K562 (cell line): ENCODE results near the gene SMYD1. TPM values are rescaled to one million over a fixed set of nuclear protein-coding genes. Genes with fewer than 3 reads are reported as not detected.

ENCODE experiments used
- ATAC-seq: fragments of 200-7000 bp; cut with Tn5 transposase; 3 replicates; pipeline ENCODE4 v1.9.1; 2020; ENCODE audit warnings: moderate library complexity
- BruUV-seq: library from RNA; stranded (reverse); fragments of 400-500 nt; replicated peaks from 2 replicates; lab custom pipeline; 2021; lab: Mats Ljungman, UMichigan
- CTCF ChIA-PET: fragments of 300-600 bp; formaldehyde crosslinking; extraction: SDS; loops from one replicate; lab custom pipeline; 2021; ENCODE audit warnings: low intra/inter-chr PET ratio; lab: Yijun Ruan, JAX
- POLR2A ChIA-PET: fragments of 300-600, 350-650 bp; sonication (Branson Sonifier 250); formaldehyde crosslinking; extraction: SDS; loops from one replicate; lab custom pipeline; 2021; ENCODE audit warnings: antibody characterized with exemption, inconsistent platforms; lab: Yijun Ruan, JAX
- DNase-seq, 4 experiments: peaks; one replicate each; pipeline versions ENCODE4 v3.0.0 to v3.0.0-alpha.2; 2011 to 2018; ENCODE audit warnings: low spot score in 3 of 4, mixed read lengths in 3 of 4; ENCODE audit errors: extremely low read depth in 1 of 4
- FAIRE-seq: peaks from 2 replicates; lab custom pipeline; 2011; peaks lifted over from hg19 to GRCh38; lab: Jason Lieb, UNC
- H2AFZ ChIP-seq: 2 replicates; pipeline ENCODE4 v1.6.0; 2011; ENCODE audit warnings: low read depth, low read length, control low read depth, inconsistent platforms
- H3K27ac ChIP-seq: fragments of 200-600 bp; 3 replicates; pipeline ENCODE4 v1.8.0; 2011; ENCODE audit warnings: low read depth, mild to moderate bottlenecking, control low read depth, inconsistent platforms, low read length, moderate library complexity, mixed read lengths; ENCODE audit errors: extremely low read depth
- H3K27me3 ChIP-seq, 2 experiments: fragments of 300-600 bp in 1 of 2; 2 replicates in 1 of 2; 3 replicates in 1 of 2; pipeline versions ENCODE4 v1.6.0 to v1.8.0; 2011; ENCODE audit warnings: inconsistent platforms in 2 of 2, low read length in 2 of 2, mild to moderate bottlenecking in 1 of 2, mixed read lengths in 1 of 2, moderate library complexity in 1 of 2; ENCODE audit not compliant: control insufficient read depth in 2 of 2, insufficient read depth in 2 of 2
- H3K36me3 ChIP-seq: fragments of 300-600 bp; 3 replicates; pipeline ENCODE4 v1.8.0; 2011; ENCODE audit warnings: mild to moderate bottlenecking, low read length, inconsistent platforms; ENCODE audit not compliant: control insufficient read depth, insufficient read depth
- H3K4me1 ChIP-seq, 2 experiments: fragments of 200-600 bp in 1 of 2; replicated peaks in 1 of 2; 2 replicates in 1 of 2; 3 replicates in 1 of 2; pipeline versions ENCODE4 v1.5.1 to v1.8.0; 2011; ENCODE audit warnings: inconsistent platforms in 2 of 2, low read length in 2 of 2, mild to moderate bottlenecking in 1 of 2, mixed read lengths in 1 of 2, moderate library complexity in 1 of 2; ENCODE audit not compliant: control insufficient read depth in 2 of 2, insufficient read depth in 2 of 2
- H3K4me2 ChIP-seq: 2 replicates; pipeline ENCODE4 v1.6.1; 2011; ENCODE audit warnings: low read length, control low read depth, inconsistent platforms, mixed read lengths; ENCODE audit not compliant: insufficient read depth
- H3K4me3 ChIP-seq: fragments of 200-600 bp; sonication (generic), shearing (Covaris generic); 2 replicates; pipeline ENCODE4 v1.5.1; 2016; ENCODE audit warnings: control low read depth, inconsistent platforms
- H3K79me2 ChIP-seq: fragments of 200-600 bp; 3 replicates; pipeline ENCODE4 v1.8.0; 2011; ENCODE audit warnings: low read length, inconsistent platforms; ENCODE audit not compliant: control insufficient read depth, insufficient read depth
- H3K9ac ChIP-seq, 2 experiments: 2 replicates each; pipeline versions ENCODE4 v1.6.0 to v1.6.1; 2011; ENCODE audit warnings: low read depth in 2 of 2, low read length in 2 of 2, control low read depth in 1 of 2, inconsistent platforms in 1 of 2, mild to moderate bottlenecking in 1 of 2, mixed read lengths in 1 of 2; ENCODE audit not compliant: insufficient read depth in 1 of 2
- H3K9me1 ChIP-seq: one replicate; pipeline ENCODE4 v1.6.0; 2011; ENCODE audit warnings: inconsistent platforms, mild to moderate bottlenecking, low read length, moderate library complexity; ENCODE audit not compliant: control insufficient read depth, insufficient read depth
- H3K9me3 ChIP-seq: replicated peaks from 2 replicates; pipeline ENCODE4 v1.5.1; 2011; ENCODE audit warnings: low read depth, low read length, inconsistent platforms; ENCODE audit not compliant: control insufficient read depth, insufficient read depth
- H4K20me1 ChIP-seq: replicated peaks from 2 replicates; pipeline ENCODE4 v1.6.1; 2011; ENCODE audit warnings: low read length, inconsistent platforms, mixed read lengths; ENCODE audit not compliant: control insufficient read depth, insufficient read depth
- FOS ChIP-seq: IDR thresholded peaks from 3 replicates; pipeline ENCODE4 v1.6.1; 2011; ENCODE audit not compliant: insufficient read length; ENCODE audit errors: extremely low read depth
- GTF2F1 ChIP-seq: IDR thresholded peaks from 2 replicates; pipeline ENCODE4 v1.6.1; 2011; ENCODE audit warnings: low read depth, low read length, improper control_type of control experiment
- KLF1 ChIP-seq: fragments of 450-650 bp; IDR thresholded peaks from 2 replicates; pipeline ENCODE4 v1.6.1; 2016; ENCODE audit warnings: missing genetic modification characterization, missing compliant biosample characterization
- LCOR ChIP-seq: sonication (generic); formaldehyde crosslinking; IDR thresholded peaks from 2 replicates; pipeline ENCODE4 v1.8.0; 2022; ENCODE audit warnings: mild to moderate bottlenecking, missing genetic modification reagents
- NR0B1 ChIP-seq: fragments of 450-650 bp; IDR thresholded peaks from one replicate; pipeline ENCODE4 v1.6.1; 2018; ENCODE audit warnings: mild to moderate bottlenecking, moderate library complexity; ENCODE audit not compliant: partially characterized antibody
- PCBP2 ChIP-seq: fragments of 200-400 bp; formaldehyde crosslinking; IDR thresholded peaks from 2 replicates; pipeline ENCODE4 v1.6.1; 2018; ENCODE audit warnings: low read length, low read depth, mild to moderate bottlenecking, moderate library complexity; ENCODE audit not compliant: poor library complexity, severe bottlenecking
- SAFB2 ChIP-seq: fragments of 200-400 bp; formaldehyde crosslinking; IDR thresholded peaks from 2 replicates; pipeline ENCODE4 v1.6.1; 2018; ENCODE audit warnings: borderline replicate concordance, low read length, low read depth, moderate library complexity; ENCODE audit not compliant: severe bottlenecking
- U2AF1 ChIP-seq: fragments of 200-400 bp; formaldehyde crosslinking; optimal IDR thresholded peaks from 2 replicates; pipeline ENCODE3; 2017; ENCODE audit warnings: mild to moderate bottlenecking, low read depth, low read length, moderate library complexity
- XRCC4 ChIP-seq: IDR thresholded peaks from one replicate; pipeline ENCODE4 v1.6.1; 2011; ENCODE audit not compliant: insufficient read depth, insufficient read length; ENCODE audit errors: extremely low read depth
- ZEB2 ChIP-seq: fragments of 450-650 bp; IDR thresholded peaks from 2 replicates; pipeline ENCODE4 v1.6.1; 2016
- ZNF280B ChIP-seq: fragments of 250-450 bp; sonication (Bioruptor Pico); IDR thresholded peaks from 2 replicates; pipeline ENCODE4 v1.5.1; 2021; ENCODE audit warnings: mild to moderate bottlenecking
- ZNF318 ChIP-seq, 2 experiments: fragments of 450-650 bp; IDR thresholded peaks; 2 replicates each; pipeline ENCODE4 v1.6.1; 2016; ENCODE audit warnings: mild to moderate bottlenecking in 2 of 2, borderline replicate concordance in 1 of 2, low read depth in 1 of 2, moderate library complexity in 1 of 2
- WGBS: fragments of 100-300 bp; shearing (Covaris generic); methylation state at CpG from one replicate; pipeline ENCODE4 v1.1.6; 2016; ENCODE audit warnings: low coverage, mixed read lengths; ENCODE audit not compliant: insufficient coverage; ENCODE audit errors: missing lambda C conversion rate; 5-methylcytosine and 5-hydroxymethylcytosine counted together
- in situ Hi-C: fragments of 300-500 bp; cut with MboI; formaldehyde crosslinking; loops from 4 replicates; pipeline ENCODE4 v1.15.0; 2018; ENCODE audit warnings: inconsistent platforms, mixed read lengths
- intact Hi-C: fragments of 100-400 bp; cut with micrococcal nuclease; formaldehyde crosslinking; loops from 2 replicates; pipeline ENCODE4 v1.14.2; 2022
- polyA plus RNA-seq, 8 experiments: library from polyadenylated mRNA; depleted of rRNA in 4 of 8; stranded (reverse) in 5 of 8; unstranded in 3 of 8; fragments of >200 nt; fragmentation: Nextera tagmentation in 2 of 8; fragmentation: Illumina TruSeq in 1 of 8; extraction: Ambion mirVana in 2 of 8; extraction: Trizol in 1 of 8; gene quantifications; 2 replicates each; pipeline versions ENCODE4 v1.2.1 to v1.2.3, GENCODE V29; 2011 to 2014; ENCODE audit warnings: inconsistent platforms in 1 of 8, missing spikeins in 1 of 8
- total RNA-seq, 7 experiments: library from RNA; depleted of rRNA in 6 of 7; stranded (reverse); fragments of >200 nt in 6 of 7; fragmentation: Illumina TruSeq in 2 of 7; extraction: Trizol in 2 of 7; gene quantifications; 2 replicates each; pipeline versions ENCODE4 v1.2.1 to v1.2.3, GENCODE V29; 2011 to 2021; ENCODE audit warnings: low replicate concordance in 1 of 7

Gene SMYD1
- total and polyA plus RNA-seq, 9 of the 15 experiments (the other 6 are each of a cell fraction or from before 2014, with no cell fraction given): not detected

- H2AFZ ChIP-seq: no peak overlapping the region
- intact Hi-C loops: no loop called here
- H4K20me1 ChIP-seq: no peaks in the 10 kb centered on the region
- no peak overlapping the region for H3K4me3 ChIP-seq
- POLR2A ChIA-PET: interaction anchor here (1.5 kb wide), 1 partner anchor 13 kb away, joined by 5 read pairs; the partner anchor contains the start of gene RNU2-63P
- H3K27me3 ChIP-seq: no peaks in the 10 kb centered on the region
- no peaks in the 10 kb centered on the region for H3K9me1 ChIP-seq
- BruUV-seq: no TSS peak
- in situ Hi-C loops: no loop called here
- 45% methylated on average over 4 of the region's 4 CpGs for whole genome bisulfite sequencing
- H3K79me2 ChIP-seq: no peaks in the 10 kb centered on the region
- CTCF ChIA-PET: no interaction called here
- H3K4me1 ChIP-seq: peaks cover 0 to 4% of the 10 kb centered on the region in 2 experiments; a peak in 1 of 5 replicates
- no peak overlapping the region for H3K27ac ChIP-seq
- H3K4me2 ChIP-seq: no peak overlapping the region
- no peak overlapping the region for H3K9ac ChIP-seq
- no peak for ATAC-seq
- no peak for DNase-seq
- FAIRE-seq: no peak
- H3K9me3 ChIP-seq: no peaks in the 10 kb centered on the region
- H3K36me3 ChIP-seq: no peaks in the 10 kb centered on the region
- TF ChIP-seq ZNF318 (IDR thresholded peaks at IDR 0.05; ENCODE audit: borderline replicate concordance in 1 of 2, low read depth in 1 of 2): no peak
- no peak for TF ChIP-seq XRCC4
- TF ChIP-seq SAFB2: no peak
- TF ChIP-seq U2AF1: no peak
- TF ChIP-seq ZNF280B: no peak
- TF ChIP-seq NR0B1: no peak
- no peak for TF ChIP-seq ZEB2
- no peak for TF ChIP-seq PCBP2
- no peak for TF ChIP-seq FOS
- TF ChIP-seq LCOR (CRISPR knock-in tag): no peak
- TF ChIP-seq KLF1 (tag): no peak
- TF ChIP-seq GTF2F1: no peak
Observed at GRCh38 chr2:88028931-88029330, 38.7 kb upstream of the SMYD1 start.
